IMR-90 (cell line): ENCODE measurements around the gene C2CD4B. TPM values are rescaled to one million over a fixed set of nuclear protein-coding genes. Genes with fewer than 3 reads are reported as not detected.

Experiments
- ATAC-seq: fragments of 200-7000 bp; cut with Tn5 transposase; 2 replicates; pipeline ENCODE4 v1.9.1; 2020; ENCODE audit warnings: low read depth, mild to moderate bottlenecking, moderate library complexity
- BruUV-seq: library from RNA; stranded (reverse); fragments of 400-500 nt; replicated peaks from 2 replicates; lab custom pipeline; 2021; lab: Mats Ljungman, UMichigan
- CTCF ChIA-PET: fragments of 300-600 bp; formaldehyde crosslinking; extraction: SDS; loops from one replicate; lab custom pipeline; 2021; ENCODE audit warnings: antibody characterized with exemption; lab: Yijun Ruan, JAX
- POLR2A ChIA-PET: fragments of 300-600 bp; sonication (Branson Sonifier 250); formaldehyde crosslinking; loops from one replicate; lab custom pipeline; 2022; ENCODE audit warnings: antibody characterized with exemption; ENCODE audit not compliant: unreplicated experiment; lab: Charles Lee
- DNase-seq: peaks from one replicate; pipeline ENCODE4 v3.0.0; 2013
- H2AFZ ChIP-seq: replicated peaks from 2 replicates; pipeline ENCODE3; 2013; ENCODE audit warnings: low read length, mild to moderate bottlenecking; ENCODE audit not compliant: poor library complexity
- H2AK5ac ChIP-seq: 2 replicates; pipeline ENCODE4 v1.6.1; 2013; ENCODE audit warnings: low read depth, low read length, inconsistent platforms
- H2AK9ac ChIP-seq: replicated peaks from 2 replicates; pipeline ENCODE3; 2013; ENCODE audit warnings: mild to moderate bottlenecking, low read depth, low read length, moderate library complexity; ENCODE audit not compliant: poor library complexity
- H2BK120ac ChIP-seq: 2 replicates; pipeline ENCODE4 v1.6.1; 2013; ENCODE audit warnings: low read depth, low read length, inconsistent platforms
- H2BK15ac ChIP-seq: 3 replicates; pipeline ENCODE4 v1.6.1; 2013; ENCODE audit warnings: low read depth, low read length, inconsistent platforms
- H2BK20ac ChIP-seq: 2 replicates; pipeline ENCODE4 v1.6.1; 2013; ENCODE audit warnings: low read depth, mild to moderate bottlenecking, inconsistent platforms, low read length, moderate library complexity
- H2BK5ac ChIP-seq: 2 replicates; pipeline ENCODE4 v1.6.1; 2013; ENCODE audit warnings: mild to moderate bottlenecking, low read depth, low read length, inconsistent platforms; ENCODE audit not compliant: poor library complexity, severe bottlenecking
- H3K14ac ChIP-seq: replicated peaks from 2 replicates; pipeline ENCODE4 v1.6.1; 2013; ENCODE audit warnings: low read depth, low read length, inconsistent platforms
- H3K18ac ChIP-seq: 2 replicates; pipeline ENCODE4 v1.6.1; 2013; ENCODE audit warnings: low read depth, low read length, control low read depth
- H3K23ac ChIP-seq: 2 replicates; pipeline ENCODE4 v1.6.1; 2013; ENCODE audit warnings: low read depth, low read length, inconsistent platforms
- H3K27ac ChIP-seq: 2 replicates; pipeline ENCODE4 v1.5.1; 2013; ENCODE audit warnings: mild to moderate bottlenecking, control low read depth, low read length; ENCODE audit not compliant: insufficient read depth
- H3K27me3 ChIP-seq: 2 replicates; pipeline ENCODE4 v1.6.1; 2013; ENCODE audit warnings: low read length; ENCODE audit not compliant: control insufficient read depth, insufficient read depth
- H3K36me3 ChIP-seq: 2 replicates; pipeline ENCODE4 v1.6.1; 2013; ENCODE audit warnings: low read length, mixed read lengths; ENCODE audit not compliant: control insufficient read depth, insufficient read depth
- H3K4ac ChIP-seq: 2 replicates; pipeline ENCODE4 v1.6.1; 2013; ENCODE audit warnings: low read depth, low read length, inconsistent platforms
- H3K4me1 ChIP-seq: 2 replicates; pipeline ENCODE4 v1.6.1; 2013; ENCODE audit warnings: low read length, mixed read lengths; ENCODE audit not compliant: control insufficient read depth, insufficient read depth
- H3K4me2 ChIP-seq: 2 replicates; pipeline ENCODE4 v1.6.1; 2013; ENCODE audit warnings: low read depth, mild to moderate bottlenecking, control low read depth, low read length, moderate library complexity
- H3K4me3 ChIP-seq: 2 replicates; pipeline ENCODE4 v1.5.1; 2013; ENCODE audit warnings: low read depth, mild to moderate bottlenecking, control low read depth, low read length, moderate library complexity; ENCODE audit not compliant: insufficient read depth
- H3K56ac ChIP-seq: 2 replicates; pipeline ENCODE4 v1.6.1; 2013; ENCODE audit warnings: low read length, inconsistent platforms; ENCODE audit not compliant: insufficient read depth; ENCODE audit errors: extremely low read depth
- H3K79me1 ChIP-seq, 2 experiments: 2 replicates each; pipeline ENCODE4 v1.6.1; 2013; ENCODE audit warnings: low read length in 2 of 2, inconsistent platforms in 1 of 2, low read depth in 1 of 2
- H3K9ac ChIP-seq: 2 replicates; pipeline ENCODE4 v1.6.1; 2013; ENCODE audit warnings: low read depth, low read length, control low read depth
- H3K9me1 ChIP-seq: 2 replicates; pipeline ENCODE4 v1.6.1; 2013; ENCODE audit warnings: low read length, inconsistent platforms; ENCODE audit not compliant: insufficient read depth
- H3K9me3 ChIP-seq: 2 replicates; pipeline ENCODE4 v1.6.1; 2013; ENCODE audit warnings: low read length; ENCODE audit not compliant: control insufficient read depth, insufficient read depth
- H4K20me1 ChIP-seq: 2 replicates; pipeline ENCODE4 v1.6.1; 2013; ENCODE audit warnings: low read length, inconsistent platforms; ENCODE audit not compliant: insufficient read depth
- H4K5ac ChIP-seq: 2 replicates; pipeline ENCODE4 v1.6.1; 2013; ENCODE audit warnings: mild to moderate bottlenecking, low read depth, low read length, control low read depth
- H4K8ac ChIP-seq, 2 experiments: 2 replicates each; pipeline ENCODE4 v1.6.1; 2013; ENCODE audit warnings: low read depth in 2 of 2, low read length in 2 of 2, control low read depth in 1 of 2, inconsistent platforms in 1 of 2
- H4K91ac ChIP-seq: 2 replicates; pipeline ENCODE4 v1.6.1; 2013; ENCODE audit warnings: low read depth, low read length, inconsistent platforms; ENCODE audit not compliant: insufficient read depth
- BHLHE40 ChIP-seq: fragments of 150-350 bp; IDR thresholded peaks from 2 replicates; pipeline ENCODE4 v1.6.1; 2016; ENCODE audit warnings: mild to moderate bottlenecking, low read depth, low read length
- CEBPB ChIP-seq: IDR thresholded peaks from 2 replicates; pipeline ENCODE4 v1.6.1; 2012; ENCODE audit warnings: low read depth, low read length, improper control_type of control experiment
- CHD1 ChIP-seq: IDR thresholded peaks from 2 replicates; pipeline ENCODE4 v1.6.1; 2012; ENCODE audit warnings: low read depth, low read length, improper control_type of control experiment
- ELK1 ChIP-seq: fragments of 150-350 bp; IDR thresholded peaks from 2 replicates; pipeline ENCODE4 v1.6.1; 2016; ENCODE audit warnings: low read depth, mild to moderate bottlenecking, low read length, moderate library complexity, borderline replicate concordance
- FOS ChIP-seq: fragments of 150-350 bp; IDR thresholded peaks from 2 replicates; pipeline ENCODE4 v1.6.1; 2016; ENCODE audit warnings: low read depth, low read length
- MAFK ChIP-seq: IDR thresholded peaks from 2 replicates; pipeline ENCODE4 v1.6.1; 2012; ENCODE audit warnings: low read depth, low read length, improper control_type of control experiment
- MAZ ChIP-seq: IDR thresholded peaks from 2 replicates; pipeline ENCODE4 v1.6.1; 2012; ENCODE audit warnings: low read depth, mild to moderate bottlenecking, low read length, improper control_type of control experiment, moderate library complexity, borderline replicate concordance
- MXI1 ChIP-seq: IDR thresholded peaks from 2 replicates; pipeline ENCODE4 v1.6.1; 2012; ENCODE audit warnings: low read depth, mild to moderate bottlenecking, low read length, moderate library complexity, borderline replicate concordance
- NFE2L2 ChIP-seq: fragments of 150-350 bp; IDR thresholded peaks from 2 replicates; pipeline ENCODE4 v1.6.1; 2016; ENCODE audit warnings: low read depth, mild to moderate bottlenecking, low read length
- POLR2A ChIP-seq: IDR thresholded peaks from 2 replicates; pipeline ENCODE4 v1.6.1; 2012; ENCODE audit warnings: mild to moderate bottlenecking, low read depth, low read length
- RAD21 ChIP-seq: IDR thresholded peaks from 2 replicates; pipeline ENCODE4 v1.6.1; 2012; ENCODE audit warnings: low read length, improper control_type of control experiment
- RCOR1 ChIP-seq: IDR thresholded peaks from 2 replicates; pipeline ENCODE4 v1.6.1; 2012; ENCODE audit warnings: mild to moderate bottlenecking, low read length, improper control_type of control experiment; ENCODE audit not compliant: insufficient replicate concordance
- RFX5 ChIP-seq: IDR thresholded peaks from 2 replicates; pipeline ENCODE4 v1.8.0; 2012; ENCODE audit warnings: low read depth, mild to moderate bottlenecking, low read length, moderate library complexity
- SMC3 ChIP-seq: fragments of 150-350 bp; IDR thresholded peaks from 2 replicates; pipeline ENCODE4 v1.6.1; 2016; ENCODE audit warnings: low read depth, mild to moderate bottlenecking, antibody characterized with exemption, low read length, moderate library complexity
- WGBS, 2 experiments: methylation state at CpG; one replicate each; pipeline versions ENCODE4 v1.1.5 to v1.1.7; 2013; ENCODE audit warnings: missing lambda C conversion rate in 2 of 2; ENCODE audit not compliant: insufficient read length in 1 of 2; ENCODE audit errors: extremely low coverage in 2 of 2; 5-methylcytosine and 5-hydroxymethylcytosine counted together
- dilution Hi-C: fragments of 300-500 bp; cut with HindIII; formaldehyde crosslinking; loops from one replicate; pipeline ENCODE4 v1.14.3; 2018; ENCODE audit warnings: low sequenced_read_pairs; ENCODE audit not compliant: unreplicated experiment
- in situ Hi-C: fragments of 300-500 bp; cut with MboI; formaldehyde crosslinking; loops from 3 replicates; pipeline ENCODE4 v1.14.3; 2019; ENCODE audit warnings: low sequenced_read_pairs, inconsistent platforms, mixed read lengths
- intact Hi-C: fragments of 100-400 bp; cut with micrococcal nuclease; formaldehyde crosslinking; loops from 2 replicates; pipeline ENCODE4 v1.10.0; 2022
- polyA plus RNA-seq, 3 experiments: library from polyadenylated mRNA; depleted of rRNA; stranded (reverse); fragments of >200 nt; gene quantifications; 2 replicates each; pipeline ENCODE4 v1.2.3, GENCODE V29; 2012; ENCODE audit warnings: low replicate concordance in 1 of 3
- total RNA-seq: library from RNA; depleted of rRNA; stranded (reverse); fragments of >200 nt; gene quantifications from 2 replicates; pipeline ENCODE4 v1.2.3, GENCODE V29; 2012
- TF ChIP-seq, protein P1 (sequence below): fragments of 150-350 bp; IDR thresholded peaks from 2 replicates; pipeline ENCODE4 v1.6.1; 2017; ENCODE audit warnings: mild to moderate bottlenecking, antibody characterized with exemption, low read length, low read depth
- TF ChIP-seq, protein P2 (sequence below): conservative IDR thresholded peaks from 2 replicates; pipeline ENCODE4 v1.5.1; 2012; ENCODE audit warnings: mild to moderate bottlenecking, low read depth, low read length, improper control_type of control experiment

Gene C2CD4B
- total and polyA plus RNA-seq, 2 of the 4 experiments (the other 2 are of a cell fraction): not detected

DNA sequence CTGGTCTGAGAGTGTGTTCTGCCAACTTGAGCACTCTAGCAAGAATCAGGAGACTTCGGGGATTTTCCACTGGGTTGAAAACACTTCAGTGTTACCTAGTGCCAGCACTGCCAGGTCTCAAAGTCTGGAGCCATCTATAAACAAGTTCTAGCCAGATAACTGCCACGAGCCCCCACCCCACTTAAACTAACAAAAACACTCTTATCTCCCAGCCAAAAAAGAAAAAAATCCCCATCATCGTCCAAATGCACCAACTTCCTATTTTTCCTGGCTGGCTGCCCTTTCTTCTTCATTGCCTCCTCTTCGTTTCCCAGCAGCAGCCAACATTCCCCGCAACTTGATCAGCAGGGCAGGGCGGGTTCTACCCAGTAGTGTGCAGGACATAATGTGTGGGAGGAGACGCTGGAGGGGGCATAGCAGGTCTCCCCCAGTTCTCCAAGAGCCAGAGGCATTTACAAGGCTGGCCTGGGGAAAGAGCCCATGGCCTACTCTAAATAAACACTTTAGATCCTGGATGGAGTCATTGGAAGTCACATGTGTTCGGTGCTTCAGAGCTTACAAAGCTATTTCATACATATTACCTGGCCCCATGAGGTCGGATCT, 29.5 kb downstream of the C2CD4B start:
- no peaks in the 10 kb centered on the region for H3K79me1 ChIP-seq
- H3K4ac ChIP-seq: no peak overlapping the region
- no peaks in the 10 kb centered on the region for H3K9me3 ChIP-seq
- H2AFZ ChIP-seq: peak overlapping the region; percentile 51
- intact Hi-C loops: no loop called here
- no peak overlapping the region for H2BK20ac ChIP-seq
- BruUV-seq: no TSS peak
- H3K27me3 ChIP-seq: peaks cover 11% of the 10 kb centered on the region
- H3K9ac ChIP-seq: no peak overlapping the region
- H3K4me3 ChIP-seq: no peak overlapping the region
- H2BK15ac ChIP-seq: no peak overlapping the region
- no peaks in the 10 kb centered on the region for H3K9me1 ChIP-seq
- H4K8ac ChIP-seq: no peak overlapping the region
- H2AK5ac ChIP-seq: no peak overlapping the region
- dilution Hi-C loops: no loop called here
- ATAC-seq: no peak
- no peak overlapping the region for H3K18ac ChIP-seq
- in situ Hi-C loops: no loop called here
- DNase-seq: peak; percentile 21
- no peak overlapping the region for H4K5ac ChIP-seq
- H2BK5ac ChIP-seq: no peak overlapping the region
- ChIA-PET POLR2A (no interaction called here), CTCF (no interaction called here)
- 63% methylated on average over 1 of the region's 9 CpGs; no CpG with 5 or more reads in 1 of the 2 experiments for WGBS, 2 experiments
- H3K14ac ChIP-seq: no peak overlapping the region
- no peak overlapping the region for H3K4me2 ChIP-seq
- no peak overlapping the region for H4K91ac ChIP-seq
- no peak overlapping the region for H2AK9ac ChIP-seq
- H3K4me1 ChIP-seq: no peaks in the 10 kb centered on the region
- H4K20me1 ChIP-seq: no peaks in the 10 kb centered on the region
- TF ChIP-seq RCOR1: no peak
- no peak for TF ChIP-seq SMC3
- no peak for TF ChIP-seq ELK1
- TF ChIP-seq CHD1: no peak
- TF ChIP-seq MXI1: no peak
- no peak for TF ChIP-seq MAFK
- TF ChIP-seq NFE2L2: no peak
- no peak for TF ChIP-seq RAD21
- no peak for TF ChIP-seq MAZ
- TF ChIP-seq CEBPB: no peak
- TF ChIP-seq, protein P1, sequence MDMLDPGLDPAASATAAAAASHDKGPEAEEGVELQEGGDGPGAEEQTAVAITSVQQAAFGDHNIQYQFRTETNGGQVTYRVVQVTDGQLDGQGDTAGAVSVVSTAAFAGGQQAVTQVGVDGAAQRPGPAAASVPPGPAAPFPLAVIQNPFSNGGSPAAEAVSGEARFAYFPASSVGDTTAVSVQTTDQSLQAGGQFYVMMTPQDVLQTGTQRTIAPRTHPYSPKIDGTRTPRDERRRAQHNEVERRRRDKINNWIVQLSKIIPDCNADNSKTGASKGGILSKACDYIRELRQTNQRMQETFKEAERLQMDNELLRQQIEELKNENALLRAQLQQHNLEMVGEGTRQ: no peak
- no peak for TF ChIP-seq BHLHE40
- no peak for TF ChIP-seq FOS
- TF ChIP-seq, protein P2, sequence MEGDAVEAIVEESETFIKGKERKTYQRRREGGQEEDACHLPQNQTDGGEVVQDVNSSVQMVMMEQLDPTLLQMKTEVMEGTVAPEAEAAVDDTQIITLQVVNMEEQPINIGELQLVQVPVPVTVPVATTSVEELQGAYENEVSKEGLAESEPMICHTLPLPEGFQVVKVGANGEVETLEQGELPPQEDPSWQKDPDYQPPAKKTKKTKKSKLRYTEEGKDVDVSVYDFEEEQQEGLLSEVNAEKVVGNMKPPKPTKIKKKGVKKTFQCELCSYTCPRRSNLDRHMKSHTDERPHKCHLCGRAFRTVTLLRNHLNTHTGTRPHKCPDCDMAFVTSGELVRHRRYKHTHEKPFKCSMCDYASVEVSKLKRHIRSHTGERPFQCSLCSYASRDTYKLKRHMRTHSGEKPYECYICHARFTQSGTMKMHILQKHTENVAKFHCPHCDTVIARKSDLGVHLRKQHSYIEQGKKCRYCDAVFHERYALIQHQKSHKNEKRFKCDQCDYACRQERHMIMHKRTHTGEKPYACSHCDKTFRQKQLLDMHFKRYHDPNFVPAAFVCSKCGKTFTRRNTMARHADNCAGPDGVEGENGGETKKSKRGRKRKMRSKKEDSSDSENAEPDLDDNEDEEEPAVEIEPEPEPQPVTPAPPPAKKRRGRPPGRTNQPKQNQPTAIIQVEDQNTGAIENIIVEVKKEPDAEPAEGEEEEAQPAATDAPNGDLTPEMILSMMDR: no peak
- TF ChIP-seq RFX5: no peak
- TF ChIP-seq POLR2A: no peak
- no peak overlapping the region for H3K23ac ChIP-seq
- H2BK120ac ChIP-seq: no peak overlapping the region
- H3K36me3 ChIP-seq: no peaks in the 10 kb centered on the region
- no peak overlapping the region for H3K56ac ChIP-seq
- no peak overlapping the region for H3K27ac ChIP-seq
